A673 (cell line): ENCODE measurements around the gene DHCR24.

Source experiments
- EZH2 ChIP-seq: fragments of 200-600 bp; sonication (generic); IDR thresholded peaks from 2 replicates; pipeline ENCODE4 v1.6.1; 2017; ENCODE audit warnings: borderline replicate concordance, low read depth, mild to moderate bottlenecking, mixed read lengths, antibody characterized with exemption, low read length; ENCODE audit not compliant: poor library complexity, severe bottlenecking
- TF ChIP-seq, protein P1 (sequence below): fragments of 300-800, 200-600 bp; sonication (generic); conservative IDR thresholded peaks from 2 replicates; pipeline ENCODE4 v1.5.1; 2017; ENCODE audit warnings: low read depth, mild to moderate bottlenecking, antibody characterized with exemption, low read length, moderate library complexity, mixed read lengths

DNA sequence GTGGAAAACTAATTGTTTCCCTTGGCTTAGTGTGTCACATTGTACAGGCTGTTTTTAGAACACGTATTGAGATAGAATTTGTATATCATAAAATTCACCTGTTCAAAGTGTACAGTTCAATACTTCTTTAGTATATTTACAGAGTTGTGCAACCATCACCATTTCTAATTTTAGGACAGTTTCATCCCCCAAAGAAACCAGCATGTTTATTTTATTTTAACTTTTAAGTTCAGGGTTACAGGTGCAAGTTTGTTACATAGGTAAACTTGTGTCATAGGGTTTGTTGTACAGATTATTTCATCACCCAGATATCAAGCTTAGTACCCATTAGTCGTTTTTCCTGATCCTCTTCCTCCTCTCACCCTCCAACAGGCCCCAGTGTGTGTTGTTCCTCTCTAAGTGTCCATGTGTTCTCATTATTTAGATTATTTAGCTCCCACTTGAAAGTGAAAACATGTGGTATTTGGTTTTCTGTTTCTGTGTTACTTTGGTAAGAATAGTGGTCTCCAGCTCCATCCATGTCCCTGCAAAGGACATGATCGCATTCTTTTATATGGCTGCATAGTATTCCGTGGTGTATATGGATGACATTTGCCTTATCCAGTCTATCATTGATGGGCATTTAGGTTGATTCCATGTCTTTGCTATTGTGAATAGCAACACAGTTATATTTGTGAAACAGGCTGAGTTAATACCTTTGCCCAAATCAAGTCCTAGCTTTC, 35.2 kb upstream of the DHCR24 start:
- TF ChIP-seq, protein P1, sequence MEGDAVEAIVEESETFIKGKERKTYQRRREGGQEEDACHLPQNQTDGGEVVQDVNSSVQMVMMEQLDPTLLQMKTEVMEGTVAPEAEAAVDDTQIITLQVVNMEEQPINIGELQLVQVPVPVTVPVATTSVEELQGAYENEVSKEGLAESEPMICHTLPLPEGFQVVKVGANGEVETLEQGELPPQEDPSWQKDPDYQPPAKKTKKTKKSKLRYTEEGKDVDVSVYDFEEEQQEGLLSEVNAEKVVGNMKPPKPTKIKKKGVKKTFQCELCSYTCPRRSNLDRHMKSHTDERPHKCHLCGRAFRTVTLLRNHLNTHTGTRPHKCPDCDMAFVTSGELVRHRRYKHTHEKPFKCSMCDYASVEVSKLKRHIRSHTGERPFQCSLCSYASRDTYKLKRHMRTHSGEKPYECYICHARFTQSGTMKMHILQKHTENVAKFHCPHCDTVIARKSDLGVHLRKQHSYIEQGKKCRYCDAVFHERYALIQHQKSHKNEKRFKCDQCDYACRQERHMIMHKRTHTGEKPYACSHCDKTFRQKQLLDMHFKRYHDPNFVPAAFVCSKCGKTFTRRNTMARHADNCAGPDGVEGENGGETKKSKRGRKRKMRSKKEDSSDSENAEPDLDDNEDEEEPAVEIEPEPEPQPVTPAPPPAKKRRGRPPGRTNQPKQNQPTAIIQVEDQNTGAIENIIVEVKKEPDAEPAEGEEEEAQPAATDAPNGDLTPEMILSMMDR: no peak
- TF ChIP-seq EZH2: no peak
